ENCODE data around the gene SEMA3D.

Gene SEMA3D

DNA sequence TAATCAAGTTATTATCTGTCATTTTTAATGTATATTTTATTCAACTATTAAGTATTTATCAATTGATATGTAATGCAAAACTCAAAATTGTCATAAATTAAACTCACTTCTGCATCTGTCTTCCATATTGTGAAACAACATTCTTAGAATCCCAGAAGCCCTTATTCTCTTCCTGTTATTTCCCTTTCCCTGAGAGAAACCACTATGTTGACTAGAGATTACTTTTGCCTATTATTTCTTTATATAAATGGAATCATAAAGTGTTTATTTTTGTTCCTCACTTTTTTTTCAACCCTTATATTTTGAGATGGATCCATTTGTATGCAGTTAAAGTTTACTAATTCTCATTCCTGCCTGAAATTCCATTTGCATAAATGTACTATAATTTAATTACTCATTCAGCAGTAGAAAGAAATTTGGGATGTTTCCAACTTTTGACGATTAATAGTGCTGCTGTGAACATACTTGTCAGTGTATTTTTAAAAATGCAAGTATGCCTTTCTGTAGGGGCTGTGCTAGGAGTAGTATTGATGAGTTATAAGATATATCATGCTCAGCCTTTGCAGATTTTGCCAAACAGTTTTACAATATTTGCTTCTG, 211.2 kb downstream of the SEMA3D start:
- no peak for DNase-seq

DNA sequence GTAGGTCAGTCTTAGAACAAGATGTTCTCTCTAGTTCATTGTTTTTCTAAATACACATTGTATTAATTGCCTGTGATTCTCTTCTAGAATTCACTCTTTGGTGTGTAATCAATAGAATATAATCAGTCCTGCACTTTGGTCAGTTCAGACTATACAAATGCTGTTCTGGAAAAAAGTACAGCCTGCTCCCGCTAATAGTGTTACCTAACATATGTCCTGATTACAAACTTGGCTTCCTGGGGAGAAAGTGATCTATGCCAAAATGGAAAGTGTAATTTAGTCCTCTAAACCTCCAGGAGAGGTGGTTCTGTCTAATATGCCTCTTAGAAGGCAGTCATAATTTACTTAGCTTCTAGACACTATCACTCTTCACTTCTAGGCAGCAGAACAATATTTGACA, 215.5 kb downstream of the SEMA3D start:
- no peak for DNase-seq

DNA sequence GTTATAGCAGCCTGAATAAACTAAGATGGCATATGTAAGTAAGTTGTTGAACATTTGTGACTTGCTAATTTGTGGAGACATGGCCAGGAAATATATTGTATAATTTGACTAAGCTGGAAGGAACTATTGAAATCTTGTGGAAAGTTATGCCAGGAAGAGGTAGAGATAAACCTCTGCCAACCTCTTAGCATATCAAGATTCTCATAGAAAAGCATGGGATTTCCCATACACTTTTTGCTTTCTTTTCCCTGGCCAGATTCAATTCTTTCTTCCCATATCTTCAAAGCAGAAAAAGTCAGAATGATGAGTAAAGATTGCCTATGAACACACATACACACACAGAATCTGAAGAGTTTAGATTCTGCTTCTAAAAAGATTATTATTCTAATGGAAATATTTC, 216.2 kb downstream of the SEMA3D start:
- DNase-seq, result no peak

DNA sequence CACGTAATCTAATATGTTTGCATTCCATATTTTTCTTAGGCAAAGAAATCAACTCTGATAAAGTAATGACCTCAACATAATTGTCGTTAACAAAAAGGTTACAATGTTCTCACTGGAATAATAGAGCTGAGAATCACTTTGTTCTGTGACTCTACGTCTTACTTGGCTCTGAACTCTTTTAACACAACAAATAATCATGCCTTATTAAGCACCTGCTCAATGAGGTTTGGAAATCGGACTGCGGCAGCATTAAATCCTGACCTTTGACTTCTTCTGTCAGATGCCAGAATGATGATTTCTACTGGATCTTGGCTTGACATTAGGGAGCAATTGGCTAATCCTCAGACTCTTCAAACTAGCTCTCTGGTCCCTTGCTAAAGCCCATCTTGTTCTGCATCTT, 233.6 kb downstream of the SEMA3D start:
- DNase-seq, result no peak

DNA sequence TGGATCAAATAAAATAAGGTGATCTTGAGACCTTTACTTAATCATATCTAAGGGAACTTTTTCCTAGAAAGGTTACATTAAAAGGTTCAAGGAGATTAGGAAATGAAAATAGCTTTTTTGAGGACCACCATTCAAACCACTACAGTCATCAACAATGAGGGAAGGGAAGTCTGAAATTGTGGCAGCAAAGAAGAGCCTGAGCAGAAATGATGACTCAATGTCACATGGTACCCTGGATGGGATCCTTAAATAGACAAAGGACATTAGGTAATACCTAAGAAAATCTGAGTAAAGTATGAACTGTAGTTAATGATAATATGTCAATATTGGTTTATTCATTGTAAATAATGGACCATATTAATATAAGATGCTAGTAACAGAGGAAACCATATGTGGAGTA, 236.0 kb downstream of the SEMA3D start:
- DNase-seq, result no peak

DNA sequence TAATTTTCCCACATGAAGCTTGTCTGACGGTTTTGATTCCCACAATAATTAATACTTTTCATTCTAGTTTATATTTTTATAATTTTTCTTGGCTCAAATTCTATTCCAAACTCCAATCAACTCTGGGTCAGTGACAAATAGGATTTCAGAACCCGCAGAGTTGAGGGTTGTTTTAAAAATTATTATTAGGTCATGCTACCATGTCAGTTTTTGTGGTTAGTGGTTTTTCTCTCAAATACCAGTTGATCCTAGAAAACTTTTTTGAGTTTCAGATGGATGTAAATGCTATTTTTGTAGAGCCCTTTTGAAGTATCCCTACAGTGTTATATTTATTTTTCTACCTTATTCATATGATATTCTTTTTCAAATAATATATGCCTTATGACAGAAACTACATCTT, 237.4 kb downstream of the SEMA3D start:
- DNase-seq, result no peak

DNA sequence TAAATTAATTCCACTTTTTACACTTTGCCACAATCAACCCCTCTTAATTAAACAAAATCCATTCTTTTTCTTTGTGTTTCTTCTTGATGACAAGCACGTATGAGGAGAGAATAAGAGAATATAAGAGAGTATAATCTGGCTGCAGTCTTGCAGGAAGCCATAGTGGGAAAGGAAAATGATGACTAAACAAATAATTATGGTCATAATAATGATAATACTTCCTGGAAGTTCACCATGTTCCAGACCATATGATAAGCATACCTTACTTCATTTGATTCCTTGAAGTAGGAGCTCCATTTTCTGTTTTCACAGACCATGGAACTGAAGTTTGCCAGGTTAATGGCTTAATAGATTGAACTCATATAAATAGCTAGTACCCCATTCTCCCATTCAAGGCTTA, 237.8 kb downstream of the SEMA3D start:
- no peak for DNase-seq

DNA sequence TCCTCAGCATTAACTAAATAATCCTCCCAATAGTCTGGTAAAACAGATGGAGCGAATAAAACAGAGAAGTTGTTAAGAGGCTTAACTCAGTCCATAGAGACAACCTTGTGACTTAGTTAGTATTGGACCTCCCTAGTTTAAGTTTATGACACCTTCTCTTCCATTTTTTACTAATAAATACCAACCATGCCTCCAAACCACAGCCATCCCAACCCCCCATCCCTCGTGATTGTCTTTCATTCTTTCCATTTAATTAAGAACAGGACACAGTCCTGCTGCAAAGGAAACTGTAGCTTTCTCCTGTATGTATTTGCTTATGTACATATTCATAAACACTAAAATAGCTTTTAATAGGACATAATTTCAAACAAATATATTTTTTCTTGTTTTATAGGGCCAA, 238.2 kb downstream of the SEMA3D start:
- DNase-seq, result no peak

DNA sequence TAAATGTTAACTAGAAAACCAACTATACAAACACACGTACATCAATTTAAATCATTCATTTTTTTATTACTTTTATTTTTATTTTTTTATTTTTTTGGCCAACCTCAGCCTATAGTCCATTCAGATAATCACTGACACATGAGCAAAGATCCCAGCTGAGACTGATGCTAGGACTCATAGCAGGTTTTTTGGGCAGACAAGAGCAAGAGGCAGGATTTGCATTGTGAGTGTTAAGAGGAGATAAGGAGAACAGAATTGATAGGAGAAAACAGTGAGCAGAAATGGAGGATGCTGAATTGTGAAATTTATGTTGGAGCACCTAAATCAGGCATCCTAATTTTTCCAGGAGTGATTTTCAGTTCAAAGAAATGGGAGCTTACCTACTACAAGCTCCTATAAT, 240.3 kb downstream of the SEMA3D start:
- DNase-seq, result no peak

All from stimulated activated CD4-positive, alpha-beta T cell treated with anti-CD3 and anti-CD28 coated beads, Interleukin-4, amount 100 ng/mL, for 24 hours (primary cell).